NCI-H1436 treated with DMSO at 0.1 percent for 48 hours (cell line): ENCODE results near the gene GPATCH2L.

Source experiments
- DNase-seq: peaks from one replicate; lab custom pipeline; 2025; lab: John Stamatoyannopoulos, UW

The GPATCH2L gene

GRCh38 chr14:76201162-76201561, 49.4 kb downstream of the GPATCH2L start:
- no peak for DNase-seq

- no peak for DNase-seq
Observed at GRCh38 chr14:76203086-76204001, 51.6 kb downstream of the GPATCH2L start.

GRCh38 chr14:76204461-76205230, 52.9 kb downstream of the GPATCH2L start:
- DNase-seq, result no peak

- DNase-seq, result no peak
Observed at GRCh38 chr14:76205708-76206107, 54.0 kb downstream of the GPATCH2L start.

GRCh38 chr14:76208340-76208739, 56.6 kb downstream of the GPATCH2L start:
- no peak for DNase-seq

GRCh38 chr14:76212242-76212641, 60.5 kb downstream of the GPATCH2L start:
- no peak for DNase-seq

- DNase-seq, result no peak
Observed at GRCh38 chr14:76217179-76217578, 65.5 kb downstream of the GPATCH2L start.

- no peak for DNase-seq
Observed at GRCh38 chr14:76218662-76219061, 66.9 kb downstream of the GPATCH2L start.

GRCh38 chr14:76219873-76220272, 68.2 kb downstream of the GPATCH2L start:
- DNase-seq, result no peak

- DNase-seq, result no peak
Observed at GRCh38 chr14:76227450-76228050, 75.8 kb downstream of the GPATCH2L start.

GRCh38 chr14:76228138-76228537, 76.4 kb downstream of the GPATCH2L start:
- no peak for DNase-seq

GRCh38 chr14:76232800-76233199, 81.1 kb downstream of the GPATCH2L start:
- DNase-seq, result no peak

GRCh38 chr14:76235628-76236027, 83.9 kb downstream of the GPATCH2L start:
- DNase-seq, result no peak

- no peak for DNase-seq
Observed at GRCh38 chr14:76236172-76237130, 84.7 kb downstream of the GPATCH2L start.

- no peak for DNase-seq
Observed at GRCh38 chr14:76237349-76237990, 85.7 kb downstream of the GPATCH2L start.

GRCh38 chr14:76245097-76245496, 93.4 kb downstream of the GPATCH2L start:
- DNase-seq, result no peak

- no peak for DNase-seq
Observed at GRCh38 chr14:76250302-76250701, 98.6 kb downstream of the GPATCH2L start.

- DNase-seq, result no peak
Observed at GRCh38 chr14:76252471-76252870, 100.7 kb downstream of the GPATCH2L start.

GRCh38 chr14:76253111-76253510, 101.4 kb downstream of the GPATCH2L start:
- no peak for DNase-seq

- DNase-seq, result no peak
Observed at GRCh38 chr14:76256545-76256944, 104.8 kb downstream of the GPATCH2L start.
